ENCODE results near the gene KIAA1755.

DNA sequence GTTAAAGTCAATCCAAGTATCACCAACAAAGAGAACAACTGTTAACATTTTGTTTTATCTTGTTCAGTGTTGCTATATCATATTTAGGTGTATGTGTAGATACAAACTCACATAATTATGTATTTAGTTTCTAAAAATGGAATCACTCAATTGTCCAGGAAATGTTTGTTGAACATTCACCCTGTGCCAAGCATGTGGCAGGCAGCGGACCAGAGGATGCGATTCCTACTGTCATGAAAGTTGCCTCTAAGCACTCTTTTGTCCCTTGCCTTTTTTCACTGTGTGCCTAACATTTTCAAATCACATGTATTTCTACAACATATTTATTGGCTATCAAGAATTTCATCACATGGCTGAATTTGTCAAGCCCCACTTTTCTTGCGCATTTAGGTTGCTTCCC lies 78.6 kb downstream of the KIAA1755 start:
- TF ChIP-seq, protein P1, sequence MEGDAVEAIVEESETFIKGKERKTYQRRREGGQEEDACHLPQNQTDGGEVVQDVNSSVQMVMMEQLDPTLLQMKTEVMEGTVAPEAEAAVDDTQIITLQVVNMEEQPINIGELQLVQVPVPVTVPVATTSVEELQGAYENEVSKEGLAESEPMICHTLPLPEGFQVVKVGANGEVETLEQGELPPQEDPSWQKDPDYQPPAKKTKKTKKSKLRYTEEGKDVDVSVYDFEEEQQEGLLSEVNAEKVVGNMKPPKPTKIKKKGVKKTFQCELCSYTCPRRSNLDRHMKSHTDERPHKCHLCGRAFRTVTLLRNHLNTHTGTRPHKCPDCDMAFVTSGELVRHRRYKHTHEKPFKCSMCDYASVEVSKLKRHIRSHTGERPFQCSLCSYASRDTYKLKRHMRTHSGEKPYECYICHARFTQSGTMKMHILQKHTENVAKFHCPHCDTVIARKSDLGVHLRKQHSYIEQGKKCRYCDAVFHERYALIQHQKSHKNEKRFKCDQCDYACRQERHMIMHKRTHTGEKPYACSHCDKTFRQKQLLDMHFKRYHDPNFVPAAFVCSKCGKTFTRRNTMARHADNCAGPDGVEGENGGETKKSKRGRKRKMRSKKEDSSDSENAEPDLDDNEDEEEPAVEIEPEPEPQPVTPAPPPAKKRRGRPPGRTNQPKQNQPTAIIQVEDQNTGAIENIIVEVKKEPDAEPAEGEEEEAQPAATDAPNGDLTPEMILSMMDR (IDR thresholded peaks at IDR 0.05), result no peak
- no peak for TF ChIP-seq POLR2A (IDR thresholded peaks at IDR 0.05)
